GM23338 (cell line): ENCODE results near the gene MRE11. TPM values are rescaled to one million over a fixed set of nuclear protein-coding genes. Genes with fewer than 3 reads are reported as not detected.
A peak's percentile ranks its signal among the peaks of the same experiment; 100 is the strongest.

ENCODE experiments used
- ATAC-seq: fragments of 200-7000 bp; cut with Tn5 transposase; 3 replicates; pipeline ENCODE4 v1.9.1; 2020
- DNase-seq: peaks from one replicate; pipeline ENCODE4 v3.0.0-alpha.2; 2015; ENCODE audit warnings: low spot score
- H2AFZ ChIP-seq: fragments of 200-600 bp; sonication (generic); 2 replicates; pipeline ENCODE4 v1.8.0; 2016; ENCODE audit warnings: antibody characterized with exemption, mild to moderate bottlenecking, moderate library complexity
- H3F3A ChIP-seq: fragments of 200-600 bp; sonication (generic); replicated peaks from 2 replicates; pipeline ENCODE4 v1.8.0; 2017; ENCODE audit warnings: antibody characterized with exemption, mixed run types, low read depth
- H3K27ac ChIP-seq: fragments of 200-600 bp; sonication (generic); 2 replicates; pipeline ENCODE4 v1.6.1; 2016; ENCODE audit warnings: low read depth
- H3K27me3 ChIP-seq: fragments of 200-600 bp; sonication (generic); 2 replicates; pipeline ENCODE4 v1.8.0; 2016; ENCODE audit warnings: mild to moderate bottlenecking, mixed run types, moderate library complexity; ENCODE audit not compliant: insufficient read depth
- H3K36me3 ChIP-seq: fragments of 200-600 bp; sonication (generic); 2 replicates; pipeline ENCODE4 v1.8.0; 2016; ENCODE audit warnings: mild to moderate bottlenecking; ENCODE audit not compliant: insufficient read depth
- H3K4me1 ChIP-seq: fragments of 200-600 bp; sonication (generic); 2 replicates; pipeline ENCODE4 v1.8.0; 2016; ENCODE audit warnings: mild to moderate bottlenecking, moderate library complexity; ENCODE audit not compliant: insufficient read depth
- H3K4me2 ChIP-seq: fragments of 200-600 bp; sonication (generic); 2 replicates; pipeline ENCODE4 v1.7.1; 2017; ENCODE audit warnings: mixed run types
- H3K4me3 ChIP-seq: fragments of 200-600 bp; sonication (generic); 2 replicates; pipeline ENCODE4 v1.6.1; 2016; ENCODE audit warnings: mixed run types
- H3K79me2 ChIP-seq: fragments of 200-600 bp; sonication (generic); replicated peaks from 2 replicates; pipeline ENCODE4 v1.8.0; 2017; ENCODE audit warnings: mild to moderate bottlenecking; ENCODE audit not compliant: insufficient read depth
- H3K9me2 ChIP-seq: fragments of 200-600 bp; sonication (generic); 2 replicates; pipeline ENCODE4 v1.8.0; 2017; ENCODE audit not compliant: insufficient read depth
- H4K20me1 ChIP-seq: fragments of 200-600 bp; sonication (generic); replicated peaks from 2 replicates; pipeline ENCODE4 v1.8.0; 2017; ENCODE audit warnings: mild to moderate bottlenecking; ENCODE audit not compliant: insufficient read depth
- H3K27ac Mint-ChIP-seq: 2 replicates; pipeline ENCODE4 v1.8.0; 2020; ENCODE audit warnings: inconsistent platforms, mild to moderate bottlenecking, moderate library complexity, mixed read lengths
- H3K27me3 Mint-ChIP-seq: 3 replicates; pipeline ENCODE4 v1.8.0; 2022; ENCODE audit warnings: low read depth, mild to moderate bottlenecking, moderate library complexity, mixed read lengths, inconsistent platforms; ENCODE audit not compliant: insufficient read depth, poor library complexity
- H3K36me3 Mint-ChIP-seq: 3 replicates; pipeline ENCODE4 v1.8.0; 2021; ENCODE audit warnings: low read depth, mild to moderate bottlenecking, inconsistent platforms, moderate library complexity, mixed read lengths
- H3K4me1 Mint-ChIP-seq: 3 replicates; pipeline ENCODE4 v1.8.0; 2020; ENCODE audit warnings: mild to moderate bottlenecking, inconsistent platforms, mixed read lengths
- H3K4me3 Mint-ChIP-seq: 3 replicates; pipeline ENCODE4 v1.8.0; 2021; ENCODE audit warnings: moderate library complexity, mild to moderate bottlenecking, inconsistent platforms, mixed read lengths
- H3K9me3 Mint-ChIP-seq: 3 replicates; pipeline ENCODE4 v1.8.0; 2020; ENCODE audit warnings: moderate library complexity, mild to moderate bottlenecking, inconsistent platforms, mixed read lengths
- CREB1 ChIP-seq: fragments of 250-450 bp; sonication (Bioruptor Pico); IDR thresholded peaks from 2 replicates; pipeline ENCODE4 v1.5.0; 2020; ENCODE audit warnings: low read depth, mild to moderate bottlenecking, moderate library complexity
- ETS1 ChIP-seq: IDR thresholded peaks from 2 replicates; pipeline ENCODE4 v1.6.1; 2016; ENCODE audit warnings: antibody characterized with exemption
- EZH2 ChIP-seq: fragments of 200-600 bp; sonication (generic); IDR thresholded peaks from one replicate; pipeline ENCODE4 v1.8.0; 2017; ENCODE audit warnings: antibody characterized with exemption, mild to moderate bottlenecking, low read depth; ENCODE audit not compliant: unreplicated experiment
- EZH2phosphoT487 ChIP-seq: fragments of 200-600 bp; sonication (generic); IDR thresholded peaks from one replicate; pipeline ENCODE4 v1.8.1; 2018; ENCODE audit warnings: antibody characterized with exemption; ENCODE audit not compliant: unreplicated experiment
- NANOG ChIP-seq: IDR thresholded peaks from 2 replicates; pipeline ENCODE4 v1.6.1; 2016; ENCODE audit warnings: antibody characterized with exemption, borderline replicate concordance
- POLR2AphosphoS5 ChIP-seq: IDR thresholded peaks from 2 replicates; pipeline ENCODE4 v1.6.1; 2016; ENCODE audit warnings: antibody characterized with exemption, low read depth
- REST ChIP-seq: IDR thresholded peaks from one replicate; pipeline ENCODE4 v1.6.1; 2018; ENCODE audit warnings: antibody characterized with exemption; ENCODE audit not compliant: unreplicated experiment
- STAT1 ChIP-seq: IDR thresholded peaks from one replicate; pipeline ENCODE4 v1.6.1; 2016; ENCODE audit warnings: antibody characterized with exemption; ENCODE audit not compliant: unreplicated experiment
- ZNF114 ChIP-seq: fragments of 250-450 bp; sonication (Bioruptor Pico); IDR thresholded peaks from 2 replicates; pipeline ENCODE4 v1.5.0; 2020; ENCODE audit warnings: mild to moderate bottlenecking, moderate library complexity
- ZNF331 ChIP-seq: fragments of 250-450 bp; sonication (Bioruptor Pico); IDR thresholded peaks from 2 replicates; pipeline ENCODE4 v1.5.0; 2020; ENCODE audit warnings: low read depth, mild to moderate bottlenecking, moderate library complexity
- ZNF462 ChIP-seq: fragments of 250-450 bp; sonication (Bioruptor Pico); IDR thresholded peaks from 2 replicates; pipeline ENCODE4 v1.5.0; 2020; ENCODE audit warnings: mild to moderate bottlenecking, moderate library complexity
- polyA plus RNA-seq: library from polyadenylated mRNA; unstranded; fragments of >200 nt; fragmentation: Nextera tagmentation; extraction: Ambion mirVana; gene quantifications from 2 replicates; pipeline ENCODE4 v1.2.1, GENCODE V29; 2016
- total RNA-seq: library from RNA; depleted of rRNA; stranded (reverse); fragments of >200 nt; shearing (Covaris generic); gene quantifications from 2 replicates; pipeline ENCODE4 v1.2.3, GENCODE V29; 2014

The MRE11 gene
- total and polyA plus RNA-seq, 2 experiments from 2014 or later = 23.3 to 38.5 TPM

GRCh38 chr11:94513091-94513490 lies 19.4 kb upstream of the MRE11 start (continued):
- TF ChIP-seq NANOG (no peak), STAT1 (no peak), ZNF331 (CRISPR knock-in tag) (no peak), EZH2 (no peak)

- Histone ChIP-seq H3K79me2 (no peaks in the 10 kb centered on the region), H4K20me1 (no peaks in the 10 kb centered on the region), H2AFZ (peak within 1 kb of the TSS; percentile 99), H3K4me1 (peaks cover 10% of the 10 kb centered on the region; the same call in 1 of the 2 replicates), H3K4me3 (peak within 1 kb of the TSS; percentile 65), H3K4me2 (peak within 1 kb of the TSS; percentile 97), H3F3A (no peaks in the 10 kb centered on the region), H3K9me2 (no peaks in the 10 kb centered on the region), H3K36me3 (no peaks in the 10 kb centered on the region), H3K27me3 (peaks cover 29% of the 10 kb centered on the region), H3K27ac (no peak within 1 kb of the TSS)
- peak; percentile 91 for DNase-seq
- H3K36me3 Mint-ChIP-seq = no peaks in the 10 kb centered on the region
- ATAC-seq = peak; percentile 98
- peaks cover 3% of the 10 kb centered on the region; the same call in 1 of the 3 replicates for H3K9me3 Mint-ChIP-seq
- H3K27me3 Mint-ChIP-seq = peaks cover 19% of the 10 kb centered on the region
- H3K4me1 Mint-ChIP-seq = peaks cover 7% of the 10 kb centered on the region; the same call in 2 of the 3 replicates
- H3K27ac Mint-ChIP-seq = no peak within 1 kb of the TSS
- H3K4me3 Mint-ChIP-seq = peak within 1 kb of the TSS; percentile 72
- TF ChIP-seq ZNF462 (no peak), EZH2phosphoT487 (no peak), POLR2AphosphoS5 (no peak), ZNF114 (no peak), ETS1 (no peak), CREB1 (no peak), NANOG (no peak), EZH2 (no peak), REST (no peak), STAT1 (no peak)
Measured at GRCh38 chr11:94511932-94512781, 18.5 kb upstream of the MRE11 start, which contains the start of gene C11orf97. C11orf97 (plus strand) TSS chr11:94512461; CDS start chr11:94512529, 68 bp downstream.
